Activated CD8-positive, alpha-beta memory T cell treated with anti-CD3 and anti-CD28 coated beads, Interleukin-2, amount 10 ng/mL, durations not matched to agents 7 days and 5 days (primary cell): Measurements from ENCODE around the gene CERS1. TPM values are rescaled to one million over a fixed set of nuclear protein-coding genes. Genes with fewer than 3 reads are reported as not detected.
"Not testable (repeated sequence)": the region's sequence is repeated elsewhere in the genome, so short reads cannot be mapped to it uniquely, and the experiment has no call there.

ENCODE experiments used
- ATAC-seq: fragments of 150-1000 bp; cut with Tn5 transposase; one replicate; pipeline ENCODE4 v1.10.0; 2021; ENCODE audit warnings: moderate library complexity
- CTCF ChIA-PET: fragments of 350-600 bp; sonication (Branson Sonifier 250); formaldehyde crosslinking; loops from one replicate; lab custom pipeline; 2021; ENCODE audit warnings: antibody characterized with exemption; lab: Charles Lee
- DNase-seq: peaks from one replicate; pipeline ENCODE4 v3.0.0-alpha.2; 2020
- H3K27ac Mint-ChIP-seq: one replicate; pipeline ENCODE4 v1.8.0; 2021; ENCODE audit warnings: mild to moderate bottlenecking, mixed read lengths
- H3K27me3 Mint-ChIP-seq: one replicate; pipeline ENCODE4 v1.8.0; 2021; ENCODE audit warnings: mixed read lengths
- H3K36me3 Mint-ChIP-seq: one replicate; pipeline ENCODE4 v1.8.0; 2021; ENCODE audit warnings: mild to moderate bottlenecking, mixed read lengths
- H3K4me1 Mint-ChIP-seq: one replicate; pipeline ENCODE4 v1.8.0; 2021; ENCODE audit warnings: mixed read lengths
- H3K4me3 Mint-ChIP-seq: one replicate; pipeline ENCODE4 v1.8.0; 2021; ENCODE audit warnings: mild to moderate bottlenecking, moderate library complexity, mixed read lengths
- H3K9me3 Mint-ChIP-seq: one replicate; pipeline ENCODE4 v1.8.0; 2022; ENCODE audit warnings: low read depth, mixed read lengths
- total RNA-seq, 2 experiments: library from RNA; stranded (reverse); gene quantifications; one replicate each; pipeline ENCODE4 v1.2.3, GENCODE V29; 2021

The CERS1 gene
- total RNA-seq, 2 experiments from 2014 or later: not detected

DNA sequence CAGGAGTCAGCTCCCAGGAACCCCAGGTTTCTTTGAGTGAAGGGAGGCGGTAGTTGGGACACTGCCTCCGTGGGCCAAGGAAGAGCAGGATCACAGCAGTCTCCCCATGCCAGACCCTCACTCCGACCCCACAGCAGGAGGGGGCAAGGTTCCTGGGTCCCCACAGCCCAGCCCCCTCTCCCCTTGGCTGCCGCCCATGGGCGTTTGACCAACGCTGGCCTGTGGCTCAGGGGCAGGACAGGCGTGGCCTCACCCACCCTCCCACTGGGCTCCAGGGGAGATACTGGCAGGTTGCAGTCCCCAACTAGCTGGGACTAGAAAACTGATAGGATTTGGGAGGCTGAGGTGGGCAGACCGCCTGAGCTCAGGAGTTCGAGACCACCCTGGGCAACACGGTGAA is 14.1 kb upstream of the CERS1 start:
- DNase-seq: no peak
- Mint-ChIP-seq H3K27me3 (no peaks in the 10 kb centered on the region), H3K9me3 (no peaks in the 10 kb centered on the region), H3K4me1 (peaks cover 1% of the 10 kb centered on the region), H3K4me3 (no peak overlapping the region), H3K36me3 (peaks cover 7% of the 10 kb centered on the region), H3K27ac (no peak overlapping the region)
- ATAC-seq: no peak
- CTCF ChIA-PET: no interaction called here

- CTCF ChIA-PET: no interaction called here
- DNase-seq (no peak), ATAC-seq (no peak)
- Mint-ChIP-seq H3K9me3 (no peaks in the 10 kb centered on the region), H3K4me3 (no peak overlapping the region), H3K27ac (no peak overlapping the region), H3K27me3 (no peaks in the 10 kb centered on the region), H3K4me1 (no peaks in the 10 kb centered on the region), H3K36me3 (peaks cover 7% of the 10 kb centered on the region)
These were observed 13.1 kb upstream of the CERS1 start for GRCh38 chr19:18908917-18909619.

GRCh38 chr19:18906605-18907519 is 10.9 kb upstream of the CERS1 start:
- H3K4me1 Mint-ChIP-seq: no peaks in the 10 kb centered on the region
- H3K27me3 Mint-ChIP-seq: no peaks in the 10 kb centered on the region
- CTCF ChIA-PET: no interaction called here
- DNase-seq (no peak), ATAC-seq (no peak)
- no peak overlapping the region for H3K27ac Mint-ChIP-seq
- no peak overlapping the region for H3K4me3 Mint-ChIP-seq
- H3K36me3 Mint-ChIP-seq: no peaks in the 10 kb centered on the region
- H3K9me3 Mint-ChIP-seq: no peaks in the 10 kb centered on the region

DNA sequence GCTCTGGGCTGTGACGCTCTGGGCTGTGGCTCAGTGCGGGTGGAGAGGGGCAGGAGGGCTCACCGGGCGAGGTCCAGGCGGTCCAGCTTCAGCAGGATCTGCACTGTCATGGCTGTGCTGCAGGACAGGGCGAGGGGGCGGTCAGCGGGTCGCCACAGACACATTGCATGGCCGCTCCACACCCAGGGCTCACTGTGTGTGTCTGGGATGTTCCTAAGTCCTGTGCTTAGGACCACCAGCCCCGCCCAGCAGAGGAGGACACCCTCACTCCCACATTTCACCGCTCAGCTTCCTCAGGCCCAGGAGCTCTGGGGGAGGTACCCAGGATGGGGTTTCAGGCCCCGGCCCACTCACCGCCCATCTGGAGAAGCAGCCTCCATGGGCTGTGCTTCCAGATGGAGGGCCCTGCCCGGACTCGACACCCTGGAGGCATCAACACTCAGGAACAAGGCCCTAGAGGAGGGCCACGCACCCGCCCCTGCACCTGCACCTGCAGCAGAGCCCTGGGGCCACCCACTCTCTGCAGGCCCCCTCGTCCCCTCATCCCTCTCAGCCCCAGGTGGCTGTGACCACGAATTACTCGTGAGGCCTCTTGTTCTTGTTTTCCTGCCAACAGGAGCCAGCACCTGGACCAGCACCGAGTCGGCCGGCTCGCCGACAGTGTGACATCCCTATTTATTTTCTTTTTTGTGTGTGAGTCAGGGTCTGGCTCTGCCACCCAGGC is 9.7 kb upstream of the CERS1 start:
- no peaks in the 10 kb centered on the region for H3K4me1 Mint-ChIP-seq

DNA sequence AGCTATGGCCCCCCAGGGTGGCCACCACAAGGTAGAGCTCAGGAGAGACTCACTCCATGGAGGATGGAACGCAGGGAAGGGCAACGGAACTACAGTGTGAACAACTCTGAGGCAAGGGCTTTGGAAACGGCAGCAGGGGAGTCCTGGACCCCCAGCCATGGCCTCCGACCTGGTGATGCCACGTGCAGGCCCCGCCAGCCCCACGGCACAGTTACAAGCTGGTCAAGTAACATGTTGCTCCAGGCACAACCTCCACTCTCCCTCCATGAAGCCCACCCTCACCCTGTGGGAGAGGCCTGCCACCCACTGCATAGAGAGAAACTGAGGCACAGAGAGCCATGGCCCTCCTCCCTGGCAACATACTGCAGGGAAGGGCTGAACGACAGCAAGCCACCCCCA is 9.1 kb upstream of the CERS1 start:
- Mint-ChIP-seq H3K27ac (no peak overlapping the region), H3K27me3 (no peaks in the 10 kb centered on the region)
- CTCF ChIA-PET: interaction anchor here (1.4 kb wide), 1 partner anchor 12 kb away, joined by 3 read pairs; no protein-coding TSS in a partner anchor

More for the DNA sequence above, 9.7 kb upstream of the CERS1 start:
- no peak for DNase-seq
- Mint-ChIP-seq H3K36me3 (peaks cover 5% of the 10 kb centered on the region), H3K4me3 (no peak overlapping the region), H3K9me3 (no peaks in the 10 kb centered on the region), H3K27me3 (no peaks in the 10 kb centered on the region), H3K27ac (no peak overlapping the region)
- CTCF ChIA-PET: interaction anchor here (1.4 kb wide), 1 partner anchor 12 kb away, joined by 3 read pairs; no protein-coding TSS in a partner anchor
- no peak for ATAC-seq

DNA sequence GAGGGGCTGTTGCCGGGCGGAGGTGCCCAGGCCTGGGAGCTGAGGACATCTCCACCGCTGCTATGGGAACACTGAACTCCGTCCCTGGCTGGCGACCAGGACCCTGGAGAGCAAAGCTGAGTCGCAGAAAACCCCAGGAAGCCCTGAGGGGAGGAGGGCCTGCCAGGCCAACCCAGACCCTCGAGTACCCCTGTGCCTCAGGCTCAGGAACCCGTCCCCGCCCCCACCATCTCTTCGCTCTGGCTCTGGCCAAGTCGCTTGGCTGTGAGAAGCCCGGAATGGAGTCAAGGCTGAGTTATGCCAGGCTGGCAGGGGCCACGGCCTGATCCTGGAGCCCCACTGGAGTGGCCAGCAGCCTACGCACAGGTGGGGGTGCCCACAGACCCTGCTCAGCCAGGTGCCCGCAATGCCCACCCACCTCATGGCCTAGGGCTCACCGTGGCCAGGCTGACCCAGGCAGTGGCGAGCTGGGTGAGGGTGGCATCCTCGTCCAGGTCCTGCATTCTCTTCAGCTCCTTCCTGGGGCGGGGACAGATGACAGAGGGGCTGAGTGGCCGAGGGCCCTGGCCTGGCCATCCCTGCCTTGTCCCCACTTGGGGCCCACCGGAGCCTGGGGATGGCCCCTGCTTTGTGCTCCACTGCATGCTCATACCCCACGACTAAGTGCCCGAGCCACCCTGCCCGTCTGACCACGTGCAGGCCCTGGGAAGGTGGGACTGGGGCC is 8.5 kb upstream of the CERS1 start:
- no peak for ATAC-seq
- CTCF ChIA-PET: interaction anchor here (1.4 kb wide), 1 partner anchor 11 kb away, joined by 3 read pairs; no protein-coding TSS in a partner anchor

More for the DNA sequence above, 9.1 kb upstream of the CERS1 start:
- H3K4me3 Mint-ChIP-seq: no peak overlapping the region
- DNase-seq: no peak
- H3K4me1 Mint-ChIP-seq: no peaks in the 10 kb centered on the region
- H3K9me3 Mint-ChIP-seq: no peaks in the 10 kb centered on the region
- ATAC-seq: no peak
- peaks cover 5% of the 10 kb centered on the region for H3K36me3 Mint-ChIP-seq

GRCh38 chr19:18903156-18904037 is 7.4 kb upstream of the CERS1 start:
- Mint-ChIP-seq H3K9me3 (no peaks in the 10 kb centered on the region), H3K4me3 (no peak overlapping the region), H3K27me3 (no peaks in the 10 kb centered on the region), H3K36me3 (peaks cover 5% of the 10 kb centered on the region), H3K27ac (no peak overlapping the region), H3K4me1 (no peaks in the 10 kb centered on the region)
- CTCF ChIA-PET: no interaction called here
- ATAC-seq (no peak), DNase-seq (no peak)

More for the DNA sequence above, 8.5 kb upstream of the CERS1 start:
- no peak for DNase-seq
- peaks cover 5% of the 10 kb centered on the region for H3K36me3 Mint-ChIP-seq
- no peak overlapping the region for H3K27ac Mint-ChIP-seq
- H3K9me3 Mint-ChIP-seq: no peaks in the 10 kb centered on the region
- no peaks in the 10 kb centered on the region for H3K4me1 Mint-ChIP-seq
- H3K4me3 Mint-ChIP-seq: no peak overlapping the region
- H3K27me3 Mint-ChIP-seq: no peaks in the 10 kb centered on the region

DNA sequence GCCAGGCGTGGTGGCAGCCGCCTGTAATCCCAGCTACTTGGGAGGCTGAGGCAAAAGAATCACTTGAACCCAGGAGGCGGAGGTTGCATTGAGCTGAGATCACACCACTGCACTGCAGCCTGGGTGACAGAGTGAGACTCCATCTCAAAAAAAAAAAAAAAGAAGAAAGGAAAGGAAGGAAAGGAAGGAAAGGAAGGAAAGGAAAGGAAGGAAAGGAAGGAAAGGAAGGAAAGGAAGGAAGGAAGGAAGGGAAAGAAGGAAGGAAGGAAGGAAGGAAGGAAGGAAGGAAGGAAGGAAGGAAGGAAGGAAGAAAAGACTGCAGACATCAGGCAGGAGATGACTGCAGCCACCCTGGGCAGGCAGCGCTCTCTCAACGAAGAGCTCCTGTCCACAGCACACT is 6.6 kb upstream of the CERS1 start:
- H3K27ac Mint-ChIP-seq, H3K9me3 Mint-ChIP-seq, H3K27me3 Mint-ChIP-seq, CTCF ChIA-PET, H3K4me3 Mint-ChIP-seq, DNase-seq, H3K36me3 Mint-ChIP-seq, H3K4me1 Mint-ChIP-seq, ATAC-seq: not testable (repeated sequence)

DNA sequence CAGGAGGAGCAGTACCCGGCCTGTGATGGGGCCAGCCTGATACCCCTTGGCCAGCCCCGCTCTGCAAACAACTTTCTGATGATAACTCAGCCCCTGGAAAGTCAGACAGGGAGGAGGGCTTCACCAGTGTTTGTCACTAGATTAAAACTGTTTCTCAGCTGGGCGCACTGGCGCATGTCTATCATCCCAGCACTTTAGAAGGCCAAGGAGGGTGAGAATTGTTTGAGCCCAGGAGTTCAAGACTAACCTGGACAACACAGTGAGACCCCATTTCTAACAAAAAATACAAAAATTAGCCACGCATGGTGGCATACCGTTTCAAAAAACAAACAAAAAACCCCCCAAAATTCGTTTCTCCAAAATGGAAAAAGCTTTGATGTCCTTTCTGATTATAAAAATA is 5.5 kb upstream of the CERS1 start:
- DNase-seq (no peak), ATAC-seq (no peak)
- CTCF ChIA-PET: no interaction called here
- peaks cover 5% of the 10 kb centered on the region for H3K36me3 Mint-ChIP-seq
- no peak overlapping the region for H3K27ac Mint-ChIP-seq
- H3K4me1 Mint-ChIP-seq: peaks cover 7% of the 10 kb centered on the region
- peaks cover 12% of the 10 kb centered on the region for H3K27me3 Mint-ChIP-seq
- no peaks in the 10 kb centered on the region for H3K9me3 Mint-ChIP-seq
- no peak overlapping the region for H3K4me3 Mint-ChIP-seq

DNA sequence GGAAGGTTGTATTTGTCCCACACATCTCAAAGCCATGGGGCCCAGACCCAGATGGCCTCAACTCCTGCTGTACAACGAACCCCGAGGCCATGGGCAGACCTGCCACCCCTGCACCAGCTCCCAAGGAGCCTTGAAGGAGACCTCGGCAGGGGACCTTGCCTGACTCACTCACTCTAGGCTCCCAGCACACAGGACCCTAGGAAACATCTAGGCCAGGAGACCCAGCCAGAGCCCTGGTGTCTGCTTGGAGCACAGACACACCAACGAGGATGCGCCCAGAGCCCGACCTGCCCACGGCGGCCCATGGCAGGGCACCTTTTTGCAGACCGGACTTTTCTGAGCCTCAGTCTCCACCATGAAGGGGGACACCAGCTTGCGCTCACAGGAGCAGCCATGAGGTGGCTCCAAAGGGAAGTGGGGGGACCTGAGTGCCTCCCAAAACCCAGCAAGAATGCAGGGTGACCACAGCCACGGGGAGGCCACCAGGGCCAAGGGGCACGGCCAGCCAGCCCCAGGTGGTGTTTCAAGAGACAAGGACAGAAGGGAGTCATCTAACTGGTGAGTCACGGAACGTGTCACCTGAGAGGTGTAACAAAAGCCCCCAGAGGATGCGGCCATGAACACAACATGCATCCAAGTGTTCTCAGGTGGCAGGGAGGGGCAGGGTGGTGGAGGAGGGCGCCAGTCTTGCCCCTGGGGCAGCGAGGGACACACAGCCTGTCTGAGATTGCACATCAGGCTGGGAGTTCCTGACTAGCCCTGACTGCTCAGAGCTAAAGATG is 4.9 kb upstream of the CERS1 start:
- Mint-ChIP-seq H3K4me1 (peaks cover 9% of the 10 kb centered on the region), H3K36me3 (peaks cover 5% of the 10 kb centered on the region), H3K27me3 (peaks cover 14% of the 10 kb centered on the region), H3K4me3 (no peak overlapping the region), H3K9me3 (no peaks in the 10 kb centered on the region), H3K27ac (no peak overlapping the region)
- CTCF ChIA-PET: interaction anchor here (0.6 kb wide), 1 partner anchor 29 kb away, joined by 5 read pairs; no protein-coding TSS in a partner anchor
- DNase-seq: no peak
- no peak for ATAC-seq
